Stimulated activated CD4-positive, alpha-beta T cell treated with anti-CD3 and anti-CD28 coated beads, Interleukin-1b, Interleukin-23, amount 100 ng/mL, for 1 hour (primary cell): Measurements from ENCODE around the gene C1QTNF3.

Experiments used
- DNase-seq, 2 donors: peaks; one replicate each; pipeline ENCODE4 v3.0.0-alpha.2; 2020; ENCODE audit warnings: low read depth in 2 of 2

Gene C1QTNF3

GRCh38 chr5:33997331-33997983, 45.6 kb downstream of the C1QTNF3 start:
- DNase-seq, result no peak

DNA sequence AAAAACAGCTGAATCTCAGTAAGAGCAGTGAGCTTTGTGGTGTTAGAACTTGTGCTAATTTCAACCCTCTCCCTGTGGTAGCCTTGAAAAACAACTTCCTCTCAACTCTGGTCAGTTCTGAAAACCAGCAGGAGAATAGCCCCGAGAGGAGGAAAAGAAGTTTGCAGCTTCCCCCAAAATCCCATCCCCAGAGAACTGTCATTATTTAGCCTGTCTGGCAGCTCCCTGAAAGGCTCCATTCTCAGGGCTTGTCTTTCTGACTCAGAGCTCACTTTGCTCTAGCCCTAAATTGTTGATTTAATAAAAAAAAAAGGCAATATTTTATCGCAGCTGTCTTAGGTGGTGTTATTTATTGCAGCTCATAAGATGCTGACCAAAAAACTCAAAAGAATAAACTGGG, 47.1 kb downstream of the C1QTNF3 start:
- DNase-seq, result no peak

GRCh38 chr5:33994845-33995244, 48.2 kb downstream of the C1QTNF3 start:
- DNase-seq, result no peak

DNA sequence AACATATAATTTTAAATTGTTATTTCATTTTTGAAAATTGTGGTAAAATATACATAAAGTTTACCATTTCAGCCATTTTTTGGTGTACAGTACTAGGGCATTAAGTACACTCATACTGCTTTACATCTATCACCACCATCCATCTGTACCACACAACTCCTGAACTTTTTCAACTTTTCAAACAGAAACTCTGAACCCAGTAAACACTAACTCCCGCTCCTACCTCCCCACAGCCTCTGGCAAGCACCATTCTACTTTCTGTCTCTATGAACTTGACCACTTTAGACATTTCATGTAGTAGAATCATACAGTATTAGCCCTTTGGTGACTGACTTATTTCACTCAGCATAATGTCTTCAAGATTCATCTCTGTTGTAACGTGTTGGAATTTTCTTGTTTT, 50.1 kb downstream of the C1QTNF3 start:
- DNase-seq, result no peak

- DNase-seq, result no peak
Observed at GRCh38 chr5:33985447-33985846, 57.6 kb downstream of the C1QTNF3 start.

DNA sequence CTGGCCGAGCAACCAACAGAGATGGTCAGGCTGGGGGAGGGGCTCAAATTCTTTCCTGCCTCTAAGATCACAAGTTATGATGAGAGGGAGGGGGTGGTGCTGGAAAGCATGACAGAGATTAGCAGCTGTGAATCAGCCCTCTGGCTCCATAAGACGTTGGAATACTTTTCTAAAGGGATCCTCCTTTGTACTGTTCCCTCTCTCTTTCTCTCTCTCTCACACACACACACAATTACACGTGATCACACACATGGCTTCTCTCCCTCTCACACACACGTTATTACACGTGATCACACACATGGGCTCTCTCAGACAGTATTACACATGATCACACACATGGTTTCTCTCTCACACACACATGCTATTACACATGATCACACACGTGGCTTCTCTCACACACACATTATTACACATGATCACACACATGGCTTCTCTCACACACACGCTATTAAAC, 58.3 kb downstream of the C1QTNF3 start, which contains the start of gene SLC45A2:
Gene SLC45A2, minus strand, starts transcription at position 23 of the 454 bp plus-strand sequence. CDS start 110 bp downstream, outside the sequence.
- no peak for DNase-seq

GRCh38 chr5:33984178-33984577, 58.8 kb downstream of the C1QTNF3 start:
- no peak for DNase-seq

- DNase-seq, result no peak
Observed at GRCh38 chr5:33981408-33982162, 61.4 kb downstream of the C1QTNF3 start.

DNA sequence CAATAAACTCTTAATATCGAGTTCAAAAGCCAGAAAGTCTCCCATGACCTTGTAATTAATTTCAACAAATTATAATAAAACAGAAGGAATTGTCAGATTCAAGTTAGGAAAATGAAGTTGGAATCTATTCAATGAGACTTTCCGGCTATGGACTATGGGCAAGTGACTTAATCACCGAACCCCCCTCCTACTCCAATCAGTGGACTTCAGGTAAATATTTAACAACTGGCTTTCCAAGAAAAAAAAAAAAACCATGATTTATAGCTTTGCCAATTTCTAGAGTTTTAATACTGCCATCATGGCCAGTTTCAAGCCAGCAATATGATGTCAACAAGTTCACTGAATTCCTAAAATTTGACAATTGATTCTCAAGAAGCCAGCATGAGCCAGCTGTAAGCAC, 63.0 kb downstream of the C1QTNF3 start:
- no peak for DNase-seq

DNA sequence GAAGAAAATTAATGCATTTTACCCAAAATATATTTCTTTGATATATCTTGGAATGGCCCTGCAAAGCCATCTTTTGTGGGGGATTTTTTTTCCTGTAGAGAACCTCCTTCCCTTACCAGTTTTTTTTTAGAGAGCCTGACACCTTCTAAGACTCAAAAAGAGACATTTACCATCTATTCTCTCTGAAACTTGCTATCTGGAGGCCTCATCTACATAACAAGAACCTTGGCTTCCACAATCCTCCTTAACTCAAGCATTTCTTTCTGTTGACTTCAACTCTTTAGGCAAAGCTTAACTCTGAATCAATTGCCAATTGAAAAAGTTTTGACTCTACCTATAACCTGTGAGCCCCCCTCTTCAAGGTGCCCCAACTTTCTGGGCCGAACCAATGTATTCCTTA, 64.7 kb downstream of the C1QTNF3 start:
- no peak for DNase-seq

DNA sequence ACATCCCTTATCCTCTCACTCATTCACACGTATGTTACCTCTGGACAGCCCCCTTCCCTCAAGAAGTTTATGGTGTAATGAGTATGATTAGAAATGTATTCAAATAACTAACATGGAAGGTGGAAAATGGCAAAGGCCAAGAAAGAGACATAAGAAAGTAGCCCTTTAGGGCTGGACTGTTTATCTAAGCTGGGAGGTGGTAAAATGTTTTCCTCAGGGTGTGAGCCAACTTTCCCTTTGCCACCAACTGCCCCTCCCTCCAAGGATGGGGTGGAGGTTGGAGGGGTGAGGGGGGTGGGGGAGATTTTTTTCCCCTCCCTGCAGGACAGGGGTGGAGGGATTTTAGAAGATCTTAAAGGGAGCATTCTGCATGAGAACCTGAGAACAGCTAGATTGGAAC, 66.7 kb downstream of the C1QTNF3 start:
- DNase-seq, result no peak

DNA sequence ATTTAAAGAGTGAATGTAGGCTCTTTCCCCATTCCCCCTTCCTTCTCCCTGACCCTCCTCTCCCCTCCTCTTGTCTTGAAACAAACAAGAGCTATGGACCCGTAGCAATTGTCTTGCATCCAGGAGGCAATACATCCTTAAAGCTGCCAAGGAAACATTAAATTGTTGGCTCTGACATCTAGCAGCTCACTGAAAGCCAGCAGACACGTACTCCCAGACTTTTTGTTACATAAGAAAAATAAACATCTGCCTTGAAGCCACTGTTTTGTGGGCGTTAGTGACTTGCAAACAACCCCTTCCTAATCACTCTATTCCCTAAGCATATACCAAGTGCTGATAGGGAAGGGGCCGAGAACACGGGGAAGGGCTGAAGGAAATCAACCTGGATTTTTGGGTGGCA, 67.2 kb downstream of the C1QTNF3 start:
- no peak for DNase-seq

- no peak for DNase-seq
Observed at GRCh38 chr5:33973271-33973670, 69.7 kb downstream of the C1QTNF3 start.

DNA sequence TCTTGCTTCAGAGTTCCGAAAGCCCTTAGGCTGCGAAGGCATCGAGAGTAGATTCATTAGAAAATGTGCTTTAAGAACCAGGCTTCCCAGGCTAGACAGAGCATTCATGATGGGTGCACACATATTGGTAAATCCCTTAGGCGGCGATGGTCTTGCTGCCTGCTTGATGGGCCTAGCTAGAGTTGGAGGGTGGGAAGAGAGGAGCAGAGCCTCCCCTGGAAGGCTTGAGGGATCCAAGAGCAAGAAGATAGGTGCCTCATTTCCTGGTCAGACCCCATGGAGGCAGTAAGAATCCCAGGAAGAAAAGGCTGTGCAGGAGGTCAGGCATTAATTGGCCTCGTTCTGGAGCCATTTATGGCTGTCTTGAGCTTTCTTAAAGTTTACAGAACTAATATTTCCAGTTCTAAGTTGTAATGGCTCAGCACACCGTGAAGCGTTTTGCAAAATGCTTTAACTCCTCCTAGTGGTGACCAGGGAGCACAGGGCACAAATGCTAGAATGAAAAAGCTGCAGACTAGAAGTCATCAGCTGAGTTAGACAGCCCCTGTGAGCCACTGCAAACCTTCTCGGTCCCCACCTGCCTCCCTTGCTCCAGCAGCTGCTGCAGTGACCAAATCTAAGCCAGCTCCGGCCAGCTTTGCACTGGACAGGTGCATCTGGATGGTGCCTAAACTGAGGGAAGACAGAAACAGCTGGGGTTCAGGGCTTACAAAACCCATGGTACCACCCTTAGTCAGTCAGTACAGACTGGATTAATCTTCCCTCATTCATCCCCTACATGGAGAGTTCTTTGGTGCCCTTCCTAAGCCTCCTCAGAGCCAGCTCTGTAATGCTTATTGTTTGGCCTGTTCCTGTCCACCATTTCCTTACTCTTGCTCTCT, 73.2 kb downstream of the C1QTNF3 start:
- DNase-seq, result no peak

GRCh38 chr5:33968211-33969005, 74.6 kb downstream of the C1QTNF3 start:
- DNase-seq, result no peak
